NT2/D1 (cell line): Measurements from ENCODE around the gene FAM174C.

Source experiments
- SUZ12 ChIP-seq: IDR thresholded peaks from 2 replicates; pipeline ENCODE4 v1.6.1; 2011; ENCODE audit not compliant: insufficient read length, insufficient read depth; ENCODE audit errors: extremely low read depth
- YY1 ChIP-seq: IDR thresholded peaks from 2 replicates; pipeline ENCODE4 v1.6.1; 2011; ENCODE audit not compliant: insufficient read length, insufficient read depth
- ZNF274 ChIP-seq: IDR thresholded peaks from 2 replicates; pipeline ENCODE4 v1.6.1; 2011; ENCODE audit warnings: mild to moderate bottlenecking, low read depth, low read length

DNA sequence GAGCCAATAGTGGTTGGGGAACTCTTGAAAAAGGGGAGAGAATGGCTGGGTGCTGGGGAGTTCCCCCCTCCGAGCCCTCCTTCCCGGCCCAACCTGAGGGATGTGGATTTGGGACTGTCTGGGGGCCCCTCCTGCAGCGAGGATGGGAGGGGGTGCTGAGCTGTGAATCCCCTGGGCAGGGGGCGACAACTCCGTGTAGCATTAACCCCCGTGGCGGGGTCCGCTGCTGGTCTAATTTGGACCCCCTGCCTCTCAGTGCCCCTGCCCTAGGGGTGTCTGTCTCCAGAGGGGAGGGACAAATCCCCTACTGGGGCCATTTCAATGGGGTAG, 17.2 kb upstream of the FAM174C start:
- TF ChIP-seq ZNF274 (no peak), YY1 (no peak), SUZ12 (no peak)
